OCI-M2 (cell line): Measurements from ENCODE around the gene SLC9A6.
"Not testable (repeated sequence)": the region's sequence is repeated elsewhere in the genome, so short reads cannot be mapped to it uniquely, and the experiment has no call there.

Source experiments
- DNase-seq: peaks from one replicate; lab custom pipeline; 2025; ENCODE audit not compliant: unreplicated experiment; lab: John Stamatoyannopoulos, UW

SLC9A6 gene

GRCh38 chrX:136061286-136061685 lies 76.1 kb downstream of the SLC9A6 start:
- DNase-seq, result no peak

GRCh38 chrX:136061696-136062095 lies 76.5 kb downstream of the SLC9A6 start:
- no peak for DNase-seq

- no peak for DNase-seq
These were observed 78.3 kb downstream of the SLC9A6 start for GRCh38 chrX:136063340-136064079.

GRCh38 chrX:136064661-136065043 lies 79.4 kb downstream of the SLC9A6 start:
- DNase-seq, result no peak

GRCh38 chrX:136065044-136065671 lies 79.9 kb downstream of the SLC9A6 start:
- DNase-seq, result no peak

DNA sequence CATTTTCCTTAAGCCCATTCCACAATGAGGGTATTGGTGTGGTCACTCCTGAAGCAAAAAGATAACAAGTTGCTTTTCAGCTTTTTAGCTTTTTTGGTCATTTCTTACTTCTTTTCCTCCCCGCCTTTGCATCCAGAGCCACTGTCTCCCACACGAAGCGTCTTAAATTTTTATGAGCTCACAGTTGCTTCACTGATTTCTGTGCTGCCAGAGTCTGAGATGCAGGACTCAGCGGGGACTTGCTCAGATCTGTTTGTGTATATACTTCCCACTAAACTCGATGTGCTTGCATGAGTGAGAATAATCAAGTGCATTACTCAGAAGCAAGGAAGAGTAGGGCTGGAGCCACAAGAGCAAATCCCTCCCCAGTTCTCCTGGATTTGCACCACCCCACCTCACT lies 81.9 kb downstream of the SLC9A6 start:
- no peak for DNase-seq

DNA sequence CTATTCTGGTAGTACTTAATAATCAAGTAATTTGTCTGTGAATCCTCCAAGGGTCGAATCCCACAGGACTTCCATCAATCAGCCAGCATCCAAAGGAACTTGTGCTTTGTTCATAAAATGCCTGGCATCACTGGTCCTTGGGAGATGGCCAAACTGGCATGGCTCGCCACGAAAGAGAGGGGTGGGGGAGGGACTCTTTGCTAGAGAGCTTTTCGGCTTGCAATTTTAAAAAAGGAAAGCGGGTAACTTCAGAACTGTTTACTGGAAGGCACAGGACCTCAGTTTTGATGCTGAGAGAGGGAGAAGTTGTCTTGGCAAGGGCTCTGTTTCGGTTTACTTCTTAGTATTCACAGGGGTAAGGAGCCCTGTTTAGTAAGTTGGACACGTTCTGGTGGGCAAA lies 82.7 kb downstream of the SLC9A6 start:
- no peak for DNase-seq

DNA sequence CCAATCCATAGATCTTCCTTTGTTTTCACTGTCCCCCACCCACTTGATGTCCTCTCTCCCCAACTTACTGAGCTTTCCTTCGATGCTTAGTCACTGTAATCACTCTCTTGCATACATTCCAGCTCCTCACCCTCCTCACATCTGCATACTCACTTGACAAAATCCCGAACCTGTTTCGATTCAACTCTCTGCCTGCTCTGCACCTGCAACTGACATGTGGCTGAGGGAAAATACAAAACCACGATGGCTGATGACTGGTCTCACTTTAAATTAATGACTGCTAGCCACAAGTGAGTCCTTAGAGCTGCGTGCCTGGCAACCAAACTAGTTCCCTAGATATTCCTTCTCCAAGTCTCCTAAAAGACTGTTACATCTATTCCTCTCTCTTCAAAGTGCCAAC lies 91.7 kb downstream of the SLC9A6 start:
- DNase-seq, result no peak

GRCh38 chrX:136080766-136081165 lies 95.5 kb downstream of the SLC9A6 start:
- no peak for DNase-seq

DNA sequence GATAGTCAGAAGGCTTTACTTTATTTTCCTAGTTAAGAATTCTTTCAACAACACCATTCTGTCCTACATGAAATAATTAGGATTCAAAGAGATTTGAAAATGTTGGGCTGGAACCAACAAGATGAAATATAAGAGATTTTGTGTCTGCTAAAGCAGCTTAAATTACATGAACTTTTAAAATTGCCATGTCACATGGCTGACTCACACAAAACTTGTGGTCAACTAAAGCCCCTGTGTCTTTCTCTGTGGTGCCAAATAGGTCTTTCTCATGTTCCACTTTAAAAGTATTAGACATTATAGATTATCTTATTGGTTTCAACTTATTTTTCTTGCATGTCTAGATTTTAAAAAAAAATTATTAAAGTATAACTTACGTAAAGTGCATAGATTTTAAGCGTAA lies 101.3 kb downstream of the SLC9A6 start:
- DNase-seq, result no peak

DNA sequence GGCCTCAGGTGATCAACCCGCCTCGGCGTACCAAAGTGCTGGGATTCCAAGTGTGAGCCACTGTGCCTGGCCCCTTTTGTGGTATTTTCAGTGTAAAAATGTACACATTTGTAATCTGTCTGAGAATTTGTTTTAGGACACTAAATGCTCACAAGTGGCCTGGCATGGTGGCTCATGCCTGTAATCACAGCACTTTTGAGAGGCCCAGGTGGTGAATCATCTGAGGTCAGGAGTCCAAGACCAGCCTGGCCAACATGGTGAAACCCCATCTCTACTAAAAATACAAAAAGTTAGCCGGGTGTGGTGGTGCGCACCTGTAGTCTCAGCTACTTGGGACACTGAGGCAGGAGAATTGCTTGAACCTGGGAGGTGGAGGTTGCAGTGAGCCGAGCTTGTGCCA lies 106.7 kb downstream of the SLC9A6 start:
- not testable (repeated sequence) for DNase-seq

- DNase-seq, result no peak
These were observed 109.7 kb downstream of the SLC9A6 start for GRCh38 chrX:136094962-136095361.
